H9 (cell line): ENCODE data around the gene ADCY1. TPM values are rescaled to one million over a fixed set of nuclear protein-coding genes. Genes with fewer than 3 reads are reported as not detected.

Experiments used
- DNase-seq: peaks from one replicate; pipeline ENCODE4 v3.0.0-alpha.2; 2017
- H2AFZ ChIP-seq: one replicate; pipeline ENCODE4 v1.6.1; 2013; ENCODE audit warnings: mild to moderate bottlenecking, low read length, control low read depth, moderate library complexity
- H2AK5ac ChIP-seq: 2 replicates; pipeline ENCODE4 v1.6.1; 2013; ENCODE audit warnings: low read length, control low read depth, mixed read lengths; ENCODE audit not compliant: insufficient read length
- H2BK120ac ChIP-seq: one replicate; pipeline ENCODE4 v1.6.1; 2013; ENCODE audit warnings: low read depth, mild to moderate bottlenecking, low read length, control low read depth, inconsistent platforms; ENCODE audit not compliant: poor library complexity, severe bottlenecking
- H2BK12ac ChIP-seq: 2 replicates; pipeline ENCODE4 v1.6.1; 2013; ENCODE audit warnings: low read length, control low read depth, mixed read lengths, low read depth; ENCODE audit not compliant: insufficient read length
- H2BK15ac ChIP-seq: 2 replicates; pipeline ENCODE4 v1.6.1; 2013; ENCODE audit warnings: low read depth, low read length, control low read depth
- H2BK20ac ChIP-seq: one replicate; pipeline ENCODE4 v1.6.1; 2013; ENCODE audit warnings: low read depth, mild to moderate bottlenecking, low read length, control low read depth, inconsistent platforms; ENCODE audit not compliant: poor library complexity, severe bottlenecking
- H2BK5ac ChIP-seq: 2 replicates; pipeline ENCODE4 v1.6.1; 2013; ENCODE audit warnings: low read length, control low read depth, mixed read lengths; ENCODE audit not compliant: insufficient read length
- H3K14ac ChIP-seq: 2 replicates; pipeline ENCODE4 v1.6.1; 2013; ENCODE audit warnings: low read length, control low read depth; ENCODE audit not compliant: insufficient read depth
- H3K18ac ChIP-seq: 2 replicates; pipeline ENCODE4 v1.6.1; 2013; ENCODE audit warnings: low read depth, mild to moderate bottlenecking, mixed read lengths, low read length, control low read depth; ENCODE audit not compliant: insufficient read length
- H3K23ac ChIP-seq: 2 replicates; pipeline ENCODE4 v1.6.1; 2013; ENCODE audit warnings: low read length, control low read depth, mixed read lengths, low read depth; ENCODE audit not compliant: insufficient read length
- H3K23me2 ChIP-seq: 2 replicates; pipeline ENCODE4 v1.6.1; 2013; ENCODE audit warnings: low read depth, mild to moderate bottlenecking, mixed read lengths, low read length, control low read depth; ENCODE audit not compliant: insufficient read length, poor library complexity, severe bottlenecking
- H3K27ac ChIP-seq: 2 replicates; pipeline ENCODE4 v1.5.1; 2013; ENCODE audit warnings: low read length, control low read depth, mixed read lengths, low read depth; ENCODE audit not compliant: insufficient read length
- H3K27me3 ChIP-seq: 2 replicates; pipeline ENCODE4 v1.6.1; 2013; ENCODE audit warnings: low read length, control low read depth, inconsistent platforms; ENCODE audit not compliant: insufficient read depth
- H3K4ac ChIP-seq: 2 replicates; pipeline ENCODE4 v1.6.1; 2013; ENCODE audit warnings: low read depth, mild to moderate bottlenecking, control low read depth, inconsistent platforms, low read length, moderate library complexity
- H3K4me1 ChIP-seq: 2 replicates; pipeline ENCODE4 v1.6.1; 2013; ENCODE audit warnings: low read length, control low read depth, inconsistent platforms; ENCODE audit not compliant: insufficient read depth
- H3K4me2 ChIP-seq: 2 replicates; pipeline ENCODE4 v1.6.1; 2013; ENCODE audit warnings: low read length, control low read depth, mixed read lengths; ENCODE audit not compliant: insufficient read length, insufficient read depth
- H3K56ac ChIP-seq: 2 replicates; pipeline ENCODE4 v1.6.1; 2013; ENCODE audit warnings: low read depth, mild to moderate bottlenecking, mixed read lengths, low read length, control low read depth; ENCODE audit not compliant: insufficient read length
- H3K79me1 ChIP-seq: 2 replicates; pipeline ENCODE4 v1.6.1; 2013; ENCODE audit warnings: low read depth, mild to moderate bottlenecking, moderate library complexity, low read length, control low read depth, inconsistent platforms; ENCODE audit not compliant: insufficient read depth, poor library complexity, severe bottlenecking
- H3K79me2 ChIP-seq: 2 replicates; pipeline ENCODE4 v1.6.1; 2013; ENCODE audit warnings: low read length, control low read depth, inconsistent platforms; ENCODE audit not compliant: insufficient read depth
- H3K9ac ChIP-seq: 2 replicates; pipeline ENCODE4 v1.6.1; 2013; ENCODE audit warnings: low read length, control low read depth, mixed read lengths; ENCODE audit not compliant: insufficient read length; ENCODE audit errors: extremely low read depth
- H3K9me3 ChIP-seq: one replicate; pipeline ENCODE4 v1.6.1; 2013; ENCODE audit warnings: low read depth, low read length, inconsistent platforms; ENCODE audit not compliant: control insufficient read depth
- H3T11ph ChIP-seq: one replicate; pipeline ENCODE4 v1.6.1; 2013; ENCODE audit warnings: mild to moderate bottlenecking, low read length, control low read depth, inconsistent platforms
- H4K20me1 ChIP-seq: one replicate; pipeline ENCODE4 v1.6.1; 2013; ENCODE audit not compliant: control insufficient read depth, insufficient read length, insufficient read depth
- H4K5ac ChIP-seq: 2 replicates; pipeline ENCODE4 v1.6.1; 2013; ENCODE audit warnings: low read depth, mild to moderate bottlenecking, mixed read lengths, low read length, control low read depth; ENCODE audit not compliant: insufficient read length
- H4K8ac ChIP-seq: replicated peaks from 2 replicates; pipeline ENCODE4 v1.6.1; 2013; ENCODE audit warnings: low read length, control low read depth, mixed read lengths, low read depth; ENCODE audit not compliant: insufficient read length
- H4K91ac ChIP-seq: 2 replicates; pipeline ENCODE4 v1.6.1; 2013; ENCODE audit warnings: low read depth, mild to moderate bottlenecking, moderate library complexity, mixed read lengths, low read length, control low read depth; ENCODE audit not compliant: insufficient read length
- H3K27ac Mint-ChIP-seq, 3 experiments: 2 replicates in 2 of 3; 3 replicates in 1 of 3; pipeline ENCODE4 v1.8.0; 2020 to 2021; ENCODE audit warnings: mixed read lengths in 3 of 3, mild to moderate bottlenecking in 1 of 3, moderate library complexity in 1 of 3
- H3K27me3 Mint-ChIP-seq: 2 replicates; pipeline ENCODE4 v1.8.0; 2021; ENCODE audit warnings: low read depth, mild to moderate bottlenecking, moderate library complexity, mixed read lengths
- H3K36me3 Mint-ChIP-seq, 3 experiments: 2 replicates in 2 of 3; 3 replicates in 1 of 3; pipeline ENCODE4 v1.8.0; 2020 to 2021; ENCODE audit warnings: low read depth in 3 of 3, mixed read lengths in 3 of 3; ENCODE audit not compliant: insufficient read depth in 1 of 3
- H3K4me1 Mint-ChIP-seq, 2 experiments: 2 replicates each; pipeline ENCODE4 v1.8.0; 2020; ENCODE audit warnings: mixed read lengths in 2 of 2
- H3K4me3 Mint-ChIP-seq, 2 experiments: 2 replicates in 1 of 2; 3 replicates in 1 of 2; pipeline ENCODE4 v1.8.0; 2020 to 2021; ENCODE audit warnings: mild to moderate bottlenecking in 2 of 2, mixed read lengths in 2 of 2, moderate library complexity in 1 of 2
- H3K9me3 Mint-ChIP-seq, 2 experiments: 2 replicates in 1 of 2; 3 replicates in 1 of 2; pipeline ENCODE4 v1.8.0; 2020; ENCODE audit warnings: mild to moderate bottlenecking in 2 of 2, mixed read lengths in 2 of 2, moderate library complexity in 1 of 2
- WGBS: extraction: QIAGEN DNeasy Blood & Tissue Kit; methylation state at CpG from one replicate; pipeline ENCODE4 v1.1.7; 2013; ENCODE audit warnings: missing lambda C conversion rate, low lambda C conversion rate, mixed read lengths; ENCODE audit not compliant: insufficient read length; ENCODE audit errors: extremely low coverage; 5-methylcytosine and 5-hydroxymethylcytosine counted together
- total RNA-seq: library from RNA; stranded (reverse); gene quantifications from 2 replicates; pipeline ENCODE4 v1.2.1, GENCODE V29; 2021
- TF ChIP-seq, protein P1 (sequence below): fragments of 200-600 bp; sonication (generic); conservative IDR thresholded peaks from 3 replicates; pipeline ENCODE4 v1.8.0; 2021; ENCODE audit warnings: antibody characterized with exemption, mild to moderate bottlenecking

ADCY1 gene
- total RNA-seq, 1 experiment from 2014 or later, result 21.6 TPM

DNA sequence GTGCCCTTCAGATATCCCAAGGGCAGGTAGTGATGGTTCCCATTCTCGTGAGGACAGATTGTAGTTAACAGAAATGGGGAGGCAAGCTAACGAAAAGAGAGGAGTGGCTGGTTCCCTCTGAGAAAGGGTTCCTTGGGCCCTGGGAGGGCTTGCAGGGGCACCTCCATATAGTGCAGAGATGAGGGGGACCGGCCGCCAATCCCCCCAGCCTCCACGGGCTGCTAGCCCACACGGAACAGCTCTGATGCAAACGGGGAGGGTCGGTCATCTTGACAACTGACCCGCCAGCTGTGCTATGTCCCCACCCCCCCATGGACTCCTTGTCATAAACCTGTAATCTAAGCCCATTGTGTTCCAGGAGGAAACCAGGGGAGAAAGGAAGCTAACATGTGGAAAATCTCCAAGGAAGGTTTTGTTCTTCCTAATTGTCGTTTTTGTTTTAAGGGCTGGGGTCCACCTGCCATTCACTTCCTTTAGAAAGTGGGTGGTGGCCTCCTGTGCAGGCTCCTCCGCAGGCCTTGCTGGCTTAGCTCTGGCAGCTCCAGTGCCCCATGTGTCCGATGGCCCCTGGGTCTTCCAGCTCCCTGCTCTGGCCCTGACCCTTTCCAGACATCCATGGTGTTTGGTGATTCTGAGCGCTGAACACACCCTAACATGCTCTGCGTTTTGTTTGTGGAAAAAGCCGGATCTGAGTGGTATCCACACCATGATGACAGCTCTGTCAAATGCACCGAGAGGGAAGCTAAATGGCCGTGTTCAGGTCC lies 15.9 kb downstream of the ADCY1 start:
- H4K20me1 ChIP-seq, result no peaks in the 10 kb centered on the region
- no peak overlapping the region for H4K8ac ChIP-seq
- peaks cover 0 to 2% (median 2%) of the 10 kb centered on the region in 3 experiments; a peak in 2 of 7 replicates for H3K36me3 Mint-ChIP-seq
- no peaks in the 10 kb centered on the region for H3K4me1 ChIP-seq
- H3T11ph ChIP-seq, result no peak overlapping the region
- H2AK5ac ChIP-seq, result no peak overlapping the region
- no CpG with 5 or more reads among the region's 17 CpGs for WGBS
- H2BK5ac ChIP-seq, result no peak overlapping the region
- no peak overlapping the region for H4K5ac ChIP-seq
- H3K27ac ChIP-seq, result no peak overlapping the region
- no peak overlapping the region for H3K23ac ChIP-seq
- no peaks in the 10 kb centered on the region for H3K23me2 ChIP-seq
- no peak overlapping the region for H3K4me3 Mint-ChIP-seq
- no peak overlapping the region for H2AFZ ChIP-seq
- H2BK12ac ChIP-seq, result no peak overlapping the region
- H4K91ac ChIP-seq, result no peak overlapping the region
- no peak overlapping the region for H2BK120ac ChIP-seq
- H3K4me2 ChIP-seq, result no peak overlapping the region
- TF ChIP-seq, protein P1, sequence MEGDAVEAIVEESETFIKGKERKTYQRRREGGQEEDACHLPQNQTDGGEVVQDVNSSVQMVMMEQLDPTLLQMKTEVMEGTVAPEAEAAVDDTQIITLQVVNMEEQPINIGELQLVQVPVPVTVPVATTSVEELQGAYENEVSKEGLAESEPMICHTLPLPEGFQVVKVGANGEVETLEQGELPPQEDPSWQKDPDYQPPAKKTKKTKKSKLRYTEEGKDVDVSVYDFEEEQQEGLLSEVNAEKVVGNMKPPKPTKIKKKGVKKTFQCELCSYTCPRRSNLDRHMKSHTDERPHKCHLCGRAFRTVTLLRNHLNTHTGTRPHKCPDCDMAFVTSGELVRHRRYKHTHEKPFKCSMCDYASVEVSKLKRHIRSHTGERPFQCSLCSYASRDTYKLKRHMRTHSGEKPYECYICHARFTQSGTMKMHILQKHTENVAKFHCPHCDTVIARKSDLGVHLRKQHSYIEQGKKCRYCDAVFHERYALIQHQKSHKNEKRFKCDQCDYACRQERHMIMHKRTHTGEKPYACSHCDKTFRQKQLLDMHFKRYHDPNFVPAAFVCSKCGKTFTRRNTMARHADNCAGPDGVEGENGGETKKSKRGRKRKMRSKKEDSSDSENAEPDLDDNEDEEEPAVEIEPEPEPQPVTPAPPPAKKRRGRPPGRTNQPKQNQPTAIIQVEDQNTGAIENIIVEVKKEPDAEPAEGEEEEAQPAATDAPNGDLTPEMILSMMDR, result no peak
- H2BK15ac ChIP-seq, result no peak overlapping the region
- DNase-seq, result peak; percentile 17
- H3K9me3 ChIP-seq, result no peaks in the 10 kb centered on the region
- H3K14ac ChIP-seq, result no peak overlapping the region
- no peaks in the 10 kb centered on the region for H3K27me3 ChIP-seq
- H3K9ac ChIP-seq, result no peak overlapping the region
- no peaks in the 10 kb centered on the region for H3K27me3 Mint-ChIP-seq
- peaks cover 7 to 11% of the 10 kb centered on the region in 2 experiments for H3K4me1 Mint-ChIP-seq
- H3K56ac ChIP-seq, result no peak overlapping the region
- peaks cover 2% of the 10 kb centered on the region; the same call in 1 of the 2 replicates for H3K79me2 ChIP-seq
- no peaks in the 10 kb centered on the region for H3K9me3 Mint-ChIP-seq
- H3K4ac ChIP-seq, result no peak overlapping the region
- H3K79me1 ChIP-seq, result no peaks in the 10 kb centered on the region
- H3K27ac Mint-ChIP-seq, result peak overlapping the region in 2 of 3 experiments; percentile 10 to 68; a peak in 4 of 7 replicates
- H2BK20ac ChIP-seq, result no peak overlapping the region
- H3K18ac ChIP-seq, result no peak overlapping the region
